Activated T-helper 1 cell treated with anti-CD3 and anti-CD28 coated beads, Interleukin-2, amount 50 U/mL, for 16 hours (primary cell): ENCODE results near the gene STAB2.
"Not testable (repeated sequence)": the region's sequence is repeated elsewhere in the genome, so short reads cannot be mapped to it uniquely, and the experiment has no call there.

Experiments
- DNase-seq, 2 donors: peaks; one replicate each; pipeline ENCODE4 v3.0.0-alpha.2; 2020; ENCODE audit warnings: low read depth in 1 of 2, low spot score in 1 of 2

The STAB2 gene

GRCh38 chr12:103642240-103642864, 55.3 kb downstream of the STAB2 start:
- DNase-seq: no peak

GRCh38 chr12:103645202-103645601, 58.1 kb downstream of the STAB2 start:
- no peak for DNase-seq

GRCh38 chr12:103647267-103647666, 60.2 kb downstream of the STAB2 start:
- DNase-seq: no peak

- no peak for DNase-seq
Observed at GRCh38 chr12:103652808-103653207, 65.7 kb downstream of the STAB2 start.

- not testable (repeated sequence) for DNase-seq
Observed at GRCh38 chr12:103653568-103654173, 66.6 kb downstream of the STAB2 start.

- DNase-seq: no peak
Observed at GRCh38 chr12:103654816-103655215, 67.7 kb downstream of the STAB2 start.

GRCh38 chr12:103656291-103656690, 69.2 kb downstream of the STAB2 start:
- DNase-seq: no peak

- no peak for DNase-seq
Observed at GRCh38 chr12:103657331-103657730, 70.3 kb downstream of the STAB2 start.

GRCh38 chr12:103664626-103665025, 77.6 kb downstream of the STAB2 start:
- no peak for DNase-seq

GRCh38 chr12:103665971-103666370, 78.9 kb downstream of the STAB2 start:
- no peak for DNase-seq

GRCh38 chr12:103667125-103667524, 80.1 kb downstream of the STAB2 start:
- DNase-seq: no peak

- DNase-seq: no peak
Observed at GRCh38 chr12:103668520-103668919, 81.4 kb downstream of the STAB2 start.

- DNase-seq: no peak
Observed at GRCh38 chr12:103671367-103671766, 84.3 kb downstream of the STAB2 start.

GRCh38 chr12:103672401-103673119, 85.5 kb downstream of the STAB2 start:
- DNase-seq: no peak

- DNase-seq: no peak
Observed at GRCh38 chr12:103673487-103673886, 86.4 kb downstream of the STAB2 start.

GRCh38 chr12:103673891-103674375, 86.9 kb downstream of the STAB2 start:
- no peak for DNase-seq

- DNase-seq: no peak
Observed at GRCh38 chr12:103676893-103677292, 89.8 kb downstream of the STAB2 start.

GRCh38 chr12:103677341-103677740, 90.3 kb downstream of the STAB2 start:
- no peak for DNase-seq

GRCh38 chr12:103677905-103678304, 90.8 kb downstream of the STAB2 start:
- no peak for DNase-seq

- DNase-seq: no peak
Observed at GRCh38 chr12:103679421-103680170, 92.5 kb downstream of the STAB2 start.

- no peak for DNase-seq
Observed at GRCh38 chr12:103680591-103681141, 93.6 kb downstream of the STAB2 start.
